ENCODE measurements around the gene MPO.
A peak's percentile ranks its signal among the peaks of the same experiment; 100 is the strongest.

Gene MPO

GRCh38 chr17:58306131-58306951 is 25.6 kb upstream of the MPO start:
- DNase-seq = no peak

GRCh38 chr17:58305626-58306025 is 24.9 kb upstream of the MPO start:
- DNase-seq = no peak

DNA sequence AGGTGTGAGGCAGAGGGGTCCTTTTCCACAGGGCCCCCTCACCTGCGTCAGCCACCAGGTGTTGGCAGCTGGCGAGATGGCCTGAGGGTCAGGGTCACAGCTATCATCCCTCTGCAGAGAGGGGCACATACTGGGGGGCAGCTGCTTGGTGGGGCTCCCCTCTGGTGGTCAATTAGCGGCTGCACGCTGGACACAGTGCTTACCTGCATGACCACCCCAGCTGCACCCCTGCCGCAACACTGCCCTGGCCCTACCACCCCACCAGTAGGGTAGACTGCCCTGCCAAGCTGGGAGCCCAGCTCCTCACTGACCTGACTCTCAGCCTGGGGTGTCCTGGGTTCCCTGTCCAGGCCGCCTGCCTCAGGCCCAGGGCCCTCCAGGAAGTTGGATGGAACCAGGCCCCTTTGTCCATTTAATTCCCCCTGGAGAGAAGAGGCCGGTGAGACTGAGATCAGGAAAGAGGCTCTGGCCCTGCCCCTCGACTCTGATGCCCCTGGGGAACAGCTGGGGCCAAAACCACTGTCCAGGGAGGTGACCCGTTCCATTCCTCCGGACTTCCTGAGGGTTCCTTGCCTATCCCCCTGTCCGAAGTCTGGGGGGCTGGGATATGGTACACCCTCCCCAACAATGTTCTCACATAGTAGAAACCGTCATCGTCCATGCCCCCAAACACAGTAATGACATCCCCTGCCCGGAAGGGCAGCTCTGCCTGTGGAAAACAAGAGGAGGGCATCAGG is 24.2 kb upstream of the MPO start:
- no peak for DNase-seq

- DNase-seq = peak; percentile 53
Observed at GRCh38 chr17:58303971-58304749, 23.4 kb upstream of the MPO start.

GRCh38 chr17:58302919-58303585 is 22.3 kb upstream of the MPO start:
- no peak for DNase-seq

GRCh38 chr17:58302171-58302918 is 21.6 kb upstream of the MPO start:
- DNase-seq = no peak

GRCh38 chr17:58301504-58302150 is 20.9 kb upstream of the MPO start:
- DNase-seq = no peak

GRCh38 chr17:58300336-58300735 is 19.6 kb upstream of the MPO start:
- DNase-seq = no peak

DNA sequence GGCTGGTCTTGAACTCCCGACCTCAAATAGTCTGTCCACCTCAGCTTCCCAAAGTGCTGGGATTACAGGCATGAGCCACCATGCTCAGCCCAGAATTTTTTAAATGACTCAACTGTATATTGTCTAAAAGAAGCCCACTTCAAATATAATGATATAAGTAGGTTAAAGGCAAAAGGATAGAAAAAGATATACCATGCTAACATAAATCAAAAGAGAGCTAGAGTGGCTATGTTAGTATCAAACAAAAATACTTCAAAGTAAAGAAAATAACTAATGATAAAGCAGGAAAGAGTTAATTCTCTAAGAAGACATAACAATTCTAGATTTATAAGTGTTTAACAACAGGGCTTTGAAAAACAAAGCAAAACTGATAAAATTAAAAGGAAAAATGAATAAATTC is 13.3 kb upstream of the MPO start:
- no peak for DNase-seq

DNA sequence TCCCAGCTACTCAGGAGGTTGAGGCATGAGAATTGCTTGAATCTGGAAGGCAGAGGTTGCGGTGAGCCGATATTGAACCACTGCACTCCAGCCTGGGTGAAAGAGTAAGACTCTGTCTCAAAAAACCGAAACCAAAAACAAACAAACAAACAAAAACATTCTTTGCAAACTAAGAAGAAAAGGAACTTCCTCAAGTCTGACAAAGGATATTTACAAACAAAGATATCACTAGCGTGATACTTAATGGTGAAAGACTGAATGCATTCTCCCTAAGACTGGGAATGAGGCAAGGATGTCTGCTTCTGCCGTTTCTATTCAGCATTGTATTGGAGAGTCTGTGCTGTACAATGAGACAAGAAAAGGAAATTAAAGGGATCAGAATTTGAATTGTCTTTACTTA is 10.5 kb upstream of the MPO start:
- no peak for DNase-seq

DNA sequence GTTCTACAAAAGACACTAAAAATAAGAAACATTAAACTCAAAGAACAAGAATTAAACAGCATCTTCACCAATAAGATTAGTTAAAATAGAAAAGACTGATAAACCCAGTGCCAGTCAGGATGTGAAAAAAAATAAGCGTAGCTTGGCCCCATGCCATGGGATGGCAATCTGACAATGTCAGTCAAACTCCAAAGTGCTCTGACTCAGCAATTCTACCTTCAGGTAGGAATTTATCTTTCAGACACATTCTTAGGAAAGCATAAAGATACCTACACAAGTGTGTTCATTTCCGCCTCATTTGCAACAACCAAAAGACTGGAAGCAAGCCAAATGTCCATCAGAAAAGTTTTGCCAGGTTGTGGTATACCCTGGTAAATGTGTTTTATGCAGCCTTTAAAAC is 9.1 kb upstream of the MPO start:
- DNase-seq = no peak

GRCh38 chr17:58285422-58285810 is 4.7 kb upstream of the MPO start:
- DNase-seq = no peak

GRCh38 chr17:58284613-58285421 is 4.1 kb upstream of the MPO start:
- no peak for DNase-seq

DNA sequence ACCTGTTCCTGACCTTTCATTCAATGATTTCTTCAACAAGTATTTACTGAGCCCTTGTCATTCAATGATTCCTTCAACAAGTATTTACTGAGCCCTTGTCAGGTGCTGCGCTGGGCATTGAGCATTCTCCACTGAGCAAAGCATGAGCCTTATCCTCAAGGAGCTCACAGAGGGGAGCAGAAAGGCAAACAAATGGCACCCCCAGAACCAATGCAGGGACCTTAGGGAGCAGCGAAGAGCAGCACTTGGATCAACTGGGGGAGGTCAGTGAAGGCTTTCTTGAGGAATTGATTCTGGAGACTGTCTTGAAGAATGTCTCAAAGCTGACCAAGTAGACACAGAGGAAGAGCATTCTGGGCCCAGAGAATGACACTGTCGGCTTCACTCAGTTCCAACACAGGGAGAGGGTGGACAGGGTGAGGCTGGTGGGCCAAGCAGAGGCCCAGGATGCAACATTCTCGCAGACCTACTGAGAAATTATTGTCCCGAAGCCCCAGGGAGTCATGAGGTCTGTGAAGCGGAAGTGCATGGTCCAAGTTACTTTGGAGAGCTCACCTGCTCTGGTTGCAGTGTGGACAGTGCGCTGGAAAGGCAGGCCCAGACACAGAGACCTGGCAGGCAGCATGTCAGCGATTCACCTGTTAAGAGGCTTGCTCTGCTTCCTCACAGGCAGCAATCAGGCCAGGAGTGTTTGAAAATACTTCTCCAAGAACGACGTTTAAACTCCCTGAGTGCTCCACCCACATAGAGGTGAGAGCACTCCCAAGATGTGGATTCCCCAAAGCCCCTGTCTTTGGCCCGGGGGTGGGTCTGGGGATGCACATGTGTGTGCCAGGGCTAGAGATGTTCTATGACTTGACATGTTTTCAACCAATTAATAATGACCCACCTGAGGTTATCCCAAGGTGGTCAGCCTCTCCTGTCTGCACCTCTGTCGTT is 3.2 kb upstream of the MPO start:
- no peak for DNase-seq

DNA sequence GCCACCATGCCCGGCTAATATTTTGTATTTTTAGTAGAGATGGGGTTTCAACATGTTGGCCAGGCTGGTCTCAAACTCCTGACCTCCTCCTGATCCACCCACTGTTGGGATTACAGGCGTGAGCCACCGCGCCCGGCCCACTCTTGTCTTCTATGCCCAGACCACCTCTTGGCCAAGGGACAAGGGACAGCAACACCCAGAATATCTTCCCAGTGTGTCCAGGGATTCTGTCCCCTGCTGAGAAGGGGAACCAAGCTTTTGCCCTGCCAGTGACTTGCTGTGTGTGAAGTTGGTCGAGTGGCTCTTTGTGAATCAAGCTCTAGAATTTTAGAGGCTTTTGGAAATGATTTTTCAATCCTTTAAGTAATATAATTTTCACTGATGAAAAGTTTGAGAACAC is 1.7 kb upstream of the MPO start:
- DNase-seq = no peak

- no peak for DNase-seq
Observed at GRCh38 chr17:58281511-58282011, 826 bp upstream of the MPO start.

- DNase-seq = no peak
Observed at GRCh38 chr17:58279736-58280479, 827 bp downstream of the MPO start.

- no peak for DNase-seq
Observed at GRCh38 chr17:58279016-58279711, 1.6 kb downstream of the MPO start.

Measured in CD4-positive, alpha-beta T cell treated with Interleukin-4 for 4 hours (primary cell).